Neural cell (in vitro differentiated cells): ENCODE measurements around the gene CYP46A1.

Source experiments
- CTCF ChIP-seq: fragments of 450-650 bp; IDR thresholded peaks from 2 replicates; pipeline ENCODE4 v1.5.1; 2014; ENCODE audit warnings: antibody characterized with exemption, mild to moderate bottlenecking, moderate library complexity; ENCODE audit not compliant: poor library complexity, severe bottlenecking
- RAD21 ChIP-seq: fragments of 450-650 bp; conservative IDR thresholded peaks from 2 replicates; pipeline ENCODE4 v1.6.1; 2014; ENCODE audit warnings: antibody characterized with exemption, mild to moderate bottlenecking, moderate library complexity
- REST ChIP-seq: IDR thresholded peaks from 2 replicates; pipeline ENCODE4 v1.6.1; 2012; ENCODE audit warnings: borderline replicate concordance
- TAF1 ChIP-seq: IDR thresholded peaks from 2 replicates; pipeline ENCODE4 v1.6.1; 2012; ENCODE audit warnings: low read depth

GRCh38 chr14:99667045-99667444 is 17.1 kb upstream of the CYP46A1 start:
- TF ChIP-seq RAD21 = no peak
- no peak for TF ChIP-seq REST
- no peak for TF ChIP-seq TAF1
- TF ChIP-seq CTCF = no peak
